ENCODE measurements around the gene AGTPBP1. TPM values are rescaled to one million over a fixed set of nuclear protein-coding genes. Genes with fewer than 3 reads are reported as not detected.
"Not testable (repeated sequence)": the region's sequence is repeated elsewhere in the genome, so short reads cannot be mapped to it uniquely, and the experiment has no call there.

The AGTPBP1 gene
- polyA plus RNA-seq, 3 donors, result 22.8 to 27.7 (median 26.1) TPM

DNA sequence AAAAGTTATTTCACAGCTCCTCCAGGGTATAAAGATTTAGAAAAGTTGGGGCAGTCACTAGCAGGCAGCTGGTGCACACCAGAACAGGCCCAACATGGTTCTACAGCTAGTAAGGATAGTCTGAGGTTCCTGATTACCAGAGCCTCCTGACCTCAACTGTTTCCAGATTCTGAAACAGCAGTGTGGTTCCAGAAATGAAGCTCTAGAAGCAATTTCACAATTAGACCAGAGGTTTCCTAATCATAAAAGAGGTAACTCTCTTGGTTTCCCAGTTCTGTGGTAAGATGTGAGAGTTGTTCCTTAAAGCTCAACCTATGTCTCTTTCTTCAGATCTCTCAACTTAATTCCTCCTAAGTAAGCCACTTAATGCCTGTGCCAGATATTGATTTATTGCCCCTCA is 11.9 kb downstream of the AGTPBP1 start:
- DNase-seq, result no peak

DNA sequence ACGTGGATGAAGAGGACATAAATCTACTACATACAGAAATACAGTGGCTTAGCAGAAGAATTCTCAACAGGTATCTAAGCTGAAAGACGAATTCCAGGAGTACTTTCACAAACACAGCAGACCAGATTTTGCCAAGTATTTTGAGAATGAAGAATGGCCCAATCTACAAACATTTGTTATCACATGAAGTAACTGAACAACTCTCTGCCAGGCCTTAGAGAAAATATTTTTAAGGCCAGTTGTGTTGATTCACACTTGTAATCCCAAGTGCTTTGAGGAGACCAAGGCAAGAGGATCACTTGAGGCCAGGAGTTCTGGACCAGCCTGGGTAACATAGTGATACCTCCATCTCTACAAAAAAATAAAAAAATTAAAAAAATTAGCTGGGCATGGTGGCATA is 14.3 kb downstream of the AGTPBP1 start:
- DNase-seq, result no peak

GRCh38 chr9:85726737-85727136 is 15.0 kb downstream of the AGTPBP1 start:
- no peak for DNase-seq

GRCh38 chr9:85723215-85723614 is 18.5 kb downstream of the AGTPBP1 start:
- no peak for DNase-seq

DNA sequence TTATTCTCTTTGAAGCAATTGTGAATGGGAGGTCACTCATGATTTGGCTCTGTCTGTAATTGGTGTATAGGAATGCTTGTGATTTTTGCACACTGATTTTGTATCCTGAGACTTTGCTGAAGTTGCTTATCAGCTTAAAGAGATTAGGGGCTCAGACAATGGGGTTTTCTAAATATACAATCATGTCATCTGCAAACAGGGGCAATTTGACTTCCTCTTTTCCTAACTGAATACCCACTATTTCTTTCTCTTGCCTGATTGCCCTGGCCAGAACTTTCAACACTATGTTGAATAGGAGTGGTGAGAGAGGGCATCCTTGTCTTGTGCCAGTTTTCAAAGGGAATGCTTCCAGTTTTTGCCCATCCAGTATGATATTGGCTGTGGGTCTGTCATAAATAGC is 22.3 kb downstream of the AGTPBP1 start:
- DNase-seq, result not testable (repeated sequence)

GRCh38 chr9:85717818-85718217 is 23.9 kb downstream of the AGTPBP1 start:
- not testable (repeated sequence) for DNase-seq

GRCh38 chr9:85717220-85717619 is 24.5 kb downstream of the AGTPBP1 start:
- DNase-seq, result no peak

GRCh38 chr9:85716031-85716877 is 25.5 kb downstream of the AGTPBP1 start:
- DNase-seq, result no peak

DNA sequence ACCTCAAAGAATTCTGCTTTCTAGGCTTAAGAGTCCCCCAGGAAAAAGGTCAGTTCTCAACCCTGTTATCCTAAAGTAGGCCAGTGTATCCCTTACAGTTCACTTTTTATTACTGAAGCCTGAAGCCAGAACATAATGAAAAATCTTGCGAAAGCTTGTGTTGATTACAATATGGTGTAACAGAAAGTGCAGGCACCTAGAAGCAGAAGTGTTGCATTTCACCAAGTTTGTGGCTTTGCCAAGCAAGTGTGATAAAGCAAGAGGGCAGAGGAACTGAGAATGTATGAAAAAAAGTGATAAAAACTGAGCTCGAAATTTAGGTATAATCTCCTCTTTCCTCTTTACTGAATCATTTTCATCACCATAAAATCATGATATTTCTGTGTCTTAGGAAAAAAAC is 26.2 kb downstream of the AGTPBP1 start:
- DNase-seq, result no peak

- no peak for DNase-seq
Observed at GRCh38 chr9:85713897-85714296, 27.9 kb downstream of the AGTPBP1 start.

- DNase-seq, result no peak
Observed at GRCh38 chr9:85704744-85705143, 37.0 kb downstream of the AGTPBP1 start.

- no peak for DNase-seq
Observed at GRCh38 chr9:85703398-85703797, 38.4 kb downstream of the AGTPBP1 start.

DNA sequence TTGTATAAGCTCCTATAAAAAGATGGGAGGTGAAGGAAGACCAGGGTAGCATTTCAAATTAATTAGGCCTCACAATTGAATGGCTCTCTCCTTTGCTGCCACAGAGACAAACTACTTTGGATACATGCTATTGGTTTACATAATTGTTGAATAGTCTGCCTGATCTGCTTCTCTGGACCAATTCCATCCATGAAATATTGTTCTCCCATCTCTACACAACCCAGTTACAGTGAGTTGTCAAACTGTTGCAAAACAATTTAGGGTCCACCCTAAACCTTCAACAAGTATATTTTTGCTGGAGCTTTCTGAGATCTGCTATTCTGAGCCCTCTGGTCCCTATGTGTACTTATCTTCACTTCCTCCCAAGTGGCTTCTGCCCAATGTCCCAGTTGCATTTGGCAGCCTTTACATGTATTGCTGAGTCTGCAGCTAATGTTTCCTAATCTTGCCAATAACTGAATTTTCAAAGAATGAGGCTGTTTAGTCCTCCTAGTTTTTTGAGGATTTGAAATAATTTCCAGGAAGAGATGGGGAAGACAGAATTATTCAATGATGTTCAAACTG is 38.9 kb downstream of the AGTPBP1 start:
- no peak for DNase-seq

GRCh38 chr9:85702191-85702590 is 39.6 kb downstream of the AGTPBP1 start:
- DNase-seq, result no peak

DNA sequence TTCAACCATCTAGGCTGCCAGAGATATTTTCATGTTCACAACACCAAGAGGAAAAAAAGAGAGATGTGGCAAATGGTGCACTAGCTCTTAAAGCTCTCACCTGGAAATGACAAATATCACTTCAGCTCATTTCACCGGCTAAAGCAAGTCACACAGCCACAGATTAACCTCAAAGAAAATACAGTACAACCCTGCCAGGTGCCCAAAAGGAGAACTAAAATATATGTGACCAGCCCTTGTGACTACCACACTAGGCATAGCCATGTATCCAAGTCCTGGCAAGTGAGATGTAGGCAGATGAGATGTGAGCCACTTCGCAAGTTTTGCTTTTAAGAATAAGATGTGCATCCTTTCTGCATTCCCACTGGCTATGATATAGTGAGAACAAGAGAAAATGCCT is 41.4 kb downstream of the AGTPBP1 start:
- DNase-seq, result no peak

GRCh38 chr9:85688361-85688760 is 53.4 kb downstream of the AGTPBP1 start:
- DNase-seq, result no peak

GRCh38 chr9:85685081-85685480 is 56.7 kb downstream of the AGTPBP1 start:
- no peak for DNase-seq

DNA sequence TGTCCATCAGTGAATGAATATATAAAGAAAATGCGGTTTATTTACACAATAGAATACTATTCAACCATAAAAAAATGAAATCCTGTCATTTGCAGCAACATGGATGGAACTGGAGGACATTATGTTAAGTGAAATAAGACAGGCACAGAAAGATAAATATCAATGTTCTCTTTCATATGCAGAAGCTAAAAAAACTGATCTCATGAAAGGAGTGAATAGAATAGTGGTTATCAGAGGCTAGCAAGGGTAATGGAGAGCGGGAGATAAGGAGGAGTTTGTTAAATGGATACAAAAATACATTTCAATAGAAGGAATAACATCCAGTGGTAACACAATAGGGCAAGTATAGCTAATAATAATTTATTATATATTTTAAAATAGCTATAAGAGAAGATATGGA is 65.0 kb downstream of the AGTPBP1 start:
- no peak for DNase-seq

DNA sequence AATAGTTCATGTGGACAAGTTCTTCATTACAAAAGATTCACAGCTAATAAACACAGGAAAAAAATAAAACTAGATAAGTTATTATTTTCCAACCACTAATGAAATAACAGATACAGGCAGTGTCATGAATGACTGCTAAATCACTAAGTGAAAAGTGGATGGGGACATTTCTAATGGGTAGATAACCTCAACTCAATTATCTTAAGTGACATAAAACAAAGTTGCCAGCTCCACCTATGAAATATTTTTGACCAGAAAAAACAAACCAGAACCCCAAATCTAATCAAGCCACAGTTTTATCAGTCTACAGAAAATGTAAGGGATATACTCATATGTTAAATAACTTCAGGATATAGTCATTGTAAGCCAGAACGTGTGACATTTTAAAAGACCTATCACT is 74.4 kb downstream of the AGTPBP1 start:
- no peak for DNase-seq

- no peak for DNase-seq
Observed at GRCh38 chr9:85666086-85666485, 75.7 kb downstream of the AGTPBP1 start.

DNA sequence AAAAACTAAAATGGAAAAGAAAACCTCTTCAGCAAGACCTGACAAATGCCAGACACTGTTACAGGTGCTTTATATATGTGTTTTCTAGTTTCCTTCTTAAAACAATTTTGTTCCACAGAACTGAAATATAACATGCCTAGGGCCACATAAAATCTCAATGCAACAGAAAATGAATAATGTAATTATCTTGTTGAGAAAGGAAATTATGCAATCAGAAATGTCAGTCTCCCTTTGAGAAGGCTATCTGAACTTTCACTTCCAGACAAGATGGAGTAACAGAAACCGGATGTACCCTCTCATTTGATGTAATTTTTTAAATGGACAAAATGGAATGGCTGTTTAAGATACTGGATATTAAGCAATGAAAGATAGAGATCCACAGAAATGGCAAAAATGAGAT is 79.2 kb downstream of the AGTPBP1 start:
- DNase-seq, result no peak

GRCh38 chr9:85658716-85659115 is 83.0 kb downstream of the AGTPBP1 start:
- DNase-seq, result no peak

GRCh38 chr9:85653153-85653552 is 88.6 kb downstream of the AGTPBP1 start:
- DNase-seq, result no peak

- no peak for DNase-seq
Observed at GRCh38 chr9:85647571-85647970, 94.2 kb downstream of the AGTPBP1 start.
